ENCODE results near the gene LHFPL6. TPM values are rescaled to one million over a fixed set of nuclear protein-coding genes. Genes with fewer than 3 reads are reported as not detected.
A peak's percentile ranks its signal among the peaks of the same experiment; 100 is the strongest.

The LHFPL6 gene
- total RNA-seq, 1 experiment from 2014 or later, result 25.7 TPM

GRCh38 chr13:39385154-39385553, 217.8 kb downstream of the LHFPL6 start:
- in situ Hi-C loops (cut with HindIII; ENCODE audit: low pct_unique_long_range_greater_than_20kb, low sequenced_read_pairs) (no loop called here), intact Hi-C loops (cut with micrococcal nuclease; ENCODE audit: unreplicated experiment) (no loop called here)
- ATAC-seq, result no peak
- Histone ChIP-seq H3K36me3 (ENCODE audit: control insufficient read depth, insufficient read depth, low read length) (no peaks in the 10 kb centered on the region), H3K27me3 (ENCODE audit: control insufficient read depth, insufficient read depth, low read length) (no peaks in the 10 kb centered on the region), H3K4me1 (ENCODE audit: control insufficient read depth, insufficient read depth, low read length) (no peaks in the 10 kb centered on the region; the same call in 1 of the 2 replicates), H3K27ac (ENCODE audit: low read length) (peak overlapping the region; percentile 31; the same call in 1 of the 2 replicates), H3K4me3 (ENCODE audit: low read depth in 2 of 2, low read length in 2 of 2) (no peak overlapping the region), H3K9me3 (ENCODE audit: control insufficient read depth, insufficient read depth, low read depth, low read length) (no peaks in the 10 kb centered on the region)
- TF ChIP-seq CTCF (IDR thresholded peaks at IDR 0.05) (no peak), SIN3A (IDR thresholded peaks at IDR 0.05; ENCODE audit: borderline replicate concordance, insufficient read depth, low read depth, low read length) (no peak), POLR2AphosphoS5 (IDR thresholded peaks at IDR 0.05; ENCODE audit: low read depth, low read length) (no peak), TCF7L2 (IDR thresholded peaks at IDR 0.05; ENCODE audit: low read depth, low read length) (no peak), REST (IDR thresholded peaks at IDR 0.05; ENCODE audit: insufficient read depth in 1 of 2, low read depth in 2 of 2, low read length in 1 of 2) (no peak)
- DNase-seq (ENCODE audit: low read depth, low spot score), result no peak
- ChIA-PET CTCF (no interaction called here), POLR2A (no interaction called here)
- BruUV-seq (replicated peaks), result no TSS peak

GRCh38 chr13:39381456-39381855, 221.5 kb downstream of the LHFPL6 start:
- TF ChIP-seq REST (IDR thresholded peaks at IDR 0.05; ENCODE audit: insufficient read depth in 1 of 2, low read depth in 2 of 2, low read length in 1 of 2), result no peak
- no peak for TF ChIP-seq SIN3A (IDR thresholded peaks at IDR 0.05; ENCODE audit: borderline replicate concordance, insufficient read depth, low read depth, low read length)
- no peak for TF ChIP-seq CTCF (IDR thresholded peaks at IDR 0.05)
- TF ChIP-seq TCF7L2 (IDR thresholded peaks at IDR 0.05; ENCODE audit: low read depth, low read length), result no peak
- no peak for TF ChIP-seq POLR2AphosphoS5 (IDR thresholded peaks at IDR 0.05; ENCODE audit: low read depth, low read length)
- in situ Hi-C loops (cut with HindIII; ENCODE audit: low pct_unique_long_range_greater_than_20kb, low sequenced_read_pairs) (no loop called here), intact Hi-C loops (cut with micrococcal nuclease; ENCODE audit: unreplicated experiment) (no loop called here)
- no peak overlapping the region for H3K4me3 ChIP-seq (ENCODE audit: low read depth in 2 of 2, low read length in 2 of 2)
- no peaks in the 10 kb centered on the region for H3K9me3 ChIP-seq (ENCODE audit: control insufficient read depth, insufficient read depth, low read depth, low read length)
- BruUV-seq (replicated peaks), result no TSS peak
- POLR2A ChIA-PET, result no interaction called here
- H3K36me3 ChIP-seq (ENCODE audit: control insufficient read depth, insufficient read depth, low read length), result no peaks in the 10 kb centered on the region
- ATAC-seq (no peak), DNase-seq (ENCODE audit: low read depth, low spot score) (no peak)
- CTCF ChIA-PET, result no interaction called here
- no peak overlapping the region for H3K27ac ChIP-seq (ENCODE audit: low read length)
- no peaks in the 10 kb centered on the region for H3K27me3 ChIP-seq (ENCODE audit: control insufficient read depth, insufficient read depth, low read length)
- no peaks in the 10 kb centered on the region; the same call in 1 of the 2 replicates for H3K4me1 ChIP-seq (ENCODE audit: control insufficient read depth, insufficient read depth, low read length)

All from Panc1 (cell line).